Measurements from ENCODE around the gene CGREF1. TPM values are rescaled to one million over a fixed set of nuclear protein-coding genes. Genes with fewer than 3 reads are reported as not detected.
A peak's percentile ranks its signal among the peaks of the same experiment; 100 is the strongest.

CGREF1 gene
- total RNA-seq, 3 donors from 2014 or later, result 2.6 to 7.3 (median 2.7) TPM

- peaks cover 17% of the 10 kb centered on the region for H3K36me3 Mint-ChIP-seq (ENCODE audit: insufficient read depth)
- no peaks in the 10 kb centered on the region for H3K9me3 Mint-ChIP-seq
- peak; percentile 73 to 75 for ATAC-seq
- peak; percentile 95 for DNase-seq
- peak within 1 kb of the TSS; percentile 93 for H3K4me3 Mint-ChIP-seq
- peaks cover 7% of the 10 kb centered on the region for H3K27me3 Mint-ChIP-seq (ENCODE audit: low read depth)
- peaks cover 15% of the 10 kb centered on the region for H3K4me1 Mint-ChIP-seq (ENCODE audit: low read depth)
Measured at GRCh38 chr2:27050996-27051901, 67.7 kb downstream of the CGREF1 start, which contains the start of gene AGBL5. Gene AGBL5, plus strand, starts transcription at chr2:27051668. Its CDS starts 1,291 bp downstream, at chr2:27052959.

Other genes with a start within 250 kb of the CGREF1 start
- gene MAPRE3, start 148.5 kb downstream of the CGREF1 start, total RNA-seq, result 1 to 10 TPM; 3.7 to 4.3 (median 3.8) TPM
- 10 to 100 TPM; 59.0 to 71.3 (median 60.4) TPM for gene TMEM214, start 86.2 kb downstream of the CGREF1 start, total RNA-seq
- 10 to 100 TPM in 1 of 3 donors, 1 to 10 TPM in 2; 6.5 to 11.2 (median 9.2) TPM for gene AGBL5, start 67.5 kb downstream of the CGREF1 start, total RNA-seq
- gene OST4, start 47.5 kb downstream of the CGREF1 start, total RNA-seq, result 100 to 1,000 TPM; 225 to 244 (median 229) TPM
- gene EMILIN1, start 40.5 kb downstream of the CGREF1 start, total RNA-seq, result 1 to 10 TPM in 2 of 3 donors, under 1 TPM in 1; 0.76 to 1.4 (median 1.3) TPM
- 10 to 100 TPM in 1 of 3 donors, 1 to 10 TPM in 2; 5.2 to 10.7 (median 5.5) TPM for gene KHK, start 32.4 kb downstream of the CGREF1 start, total RNA-seq
- not detected for gene ABHD1, start 4.7 kb upstream of the CGREF1 start, total RNA-seq
- 100 to 1,000 TPM in 2 of 3 donors, 10 to 100 TPM in 1; 98.0 to 119 (median 106) TPM for gene PREB, start 15.5 kb upstream of the CGREF1 start, total RNA-seq
- gene PRR30, start 20.3 kb upstream of the CGREF1 start, total RNA-seq, result not detected
- not detected for gene TCF23, start 29.9 kb upstream of the CGREF1 start, total RNA-seq
- 10 to 100 TPM; 84.1 to 91.7 (median 85.1) TPM for gene ATRAID, start 92.9 kb upstream of the CGREF1 start, total RNA-seq
- gene SLC5A6, start 93.1 kb upstream of the CGREF1 start, total RNA-seq, result 100 to 1,000 TPM; 128 to 143 (median 141) TPM
- gene CAD, start 98.2 kb upstream of the CGREF1 start, total RNA-seq, result 100 to 1,000 TPM; 162 to 201 (median 185) TPM
- gene SLC30A3, start 143.9 kb upstream of the CGREF1 start, total RNA-seq, result under 1 TPM; 0.15 to 0.43 (median 0.18) TPM
- gene DNAJC5G, start 156.3 kb upstream of the CGREF1 start, total RNA-seq, result not detected
- under 1 TPM; 0.21 to 0.40 (median 0.22) TPM for gene TRIM54, start 163.3 kb upstream of the CGREF1 start, total RNA-seq
- gene UCN, start 189.3 kb upstream of the CGREF1 start, total RNA-seq, result 1 to 10 TPM in 1 of 3 donors, under 1 TPM in 2; 0.71 to 1.1 (median 0.78) TPM
- gene MPV17, start 204.0 kb upstream of the CGREF1 start, total RNA-seq, result 10 to 100 TPM; 84.6 to 89.4 (median 87.5) TPM
- 100 to 1,000 TPM; 102 to 110 (median 107) TPM for gene GTF3C2, start 237.6 kb upstream of the CGREF1 start, total RNA-seq

All from activated T-cell treated with anti-CD3 and anti-CD28 coated beads, Interleukin-2, amount 50 U/mL, for 4 hours (primary cell).